BLaER1 (cell line): ENCODE measurements around the gene NPHP4.
A peak's percentile ranks its signal among the peaks of the same experiment; 100 is the strongest.

Experiments used
- H3K27ac ChIP-seq: shearing (Covaris generic); formaldehyde crosslinking; 2 replicates; pipeline ENCODE4 v1.8.1; 2022
- H3K27me3 ChIP-seq: shearing (Covaris generic); formaldehyde crosslinking; 2 replicates; pipeline ENCODE4 v1.8.1; 2022
- H3K36me3 ChIP-seq: shearing (Covaris generic); formaldehyde crosslinking; 2 replicates; pipeline ENCODE4 v1.8.1; 2022
- H3K4me1 ChIP-seq: shearing (Covaris generic); formaldehyde crosslinking; 2 replicates; pipeline ENCODE4 v1.8.1; 2022
- H3K4me2 ChIP-seq: shearing (Covaris generic); formaldehyde crosslinking; 2 replicates; pipeline ENCODE4 v1.8.1; 2022
- H3K4me3 ChIP-seq: shearing (Covaris generic); formaldehyde crosslinking; 2 replicates; pipeline ENCODE4 v1.8.1; 2022
- H3K9ac ChIP-seq: shearing (Covaris generic); formaldehyde crosslinking; 2 replicates; pipeline ENCODE4 v1.8.1; 2022
- H3K9me3 ChIP-seq: shearing (Covaris generic); formaldehyde crosslinking; 2 replicates; pipeline ENCODE4 v1.8.1; 2022
- H4K20me1 ChIP-seq: shearing (Covaris generic); formaldehyde crosslinking; 2 replicates; pipeline ENCODE4 v1.8.1; 2022
- Cebpa-rat ChIP-seq: shearing (Covaris generic); IDR thresholded peaks from 2 replicates; pipeline ENCODE4 v1.8.1; 2022

Gene NPHP4

DNA sequence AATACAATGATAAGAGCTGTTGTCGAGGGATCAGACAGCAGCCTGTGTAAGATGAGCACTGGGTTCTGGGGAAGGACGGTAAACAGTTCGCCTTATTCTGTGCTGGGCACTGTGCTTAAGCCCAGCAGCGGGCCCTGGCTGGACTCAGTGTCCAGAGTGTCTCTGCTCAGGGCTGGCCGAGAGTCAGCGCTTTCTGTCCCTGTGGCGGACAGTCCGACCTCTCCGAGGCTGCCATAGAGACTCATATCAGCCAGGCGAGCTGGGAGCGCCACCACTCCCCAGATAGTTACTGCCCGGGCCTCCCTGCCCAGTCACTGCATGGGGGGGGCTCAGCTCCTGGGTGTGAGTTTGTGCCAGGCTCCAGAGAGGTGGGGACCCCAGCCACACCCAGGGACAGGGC lies 14.7 kb upstream of the NPHP4 start:
- no peak overlapping the region for H3K9ac ChIP-seq
- H3K4me2 ChIP-seq: peak overlapping the region; percentile 95
- no peak overlapping the region for H3K27ac ChIP-seq
- peaks cover 84% of the 10 kb centered on the region for H3K4me1 ChIP-seq
- H3K9me3 ChIP-seq: no peaks in the 10 kb centered on the region
- no peaks in the 10 kb centered on the region for H3K27me3 ChIP-seq
- TF ChIP-seq Cebpa-rat: no peak
- no peak overlapping the region for H3K4me3 ChIP-seq
- peaks cover 78% of the 10 kb centered on the region for H4K20me1 ChIP-seq
- H3K36me3 ChIP-seq: no peaks in the 10 kb centered on the region

DNA sequence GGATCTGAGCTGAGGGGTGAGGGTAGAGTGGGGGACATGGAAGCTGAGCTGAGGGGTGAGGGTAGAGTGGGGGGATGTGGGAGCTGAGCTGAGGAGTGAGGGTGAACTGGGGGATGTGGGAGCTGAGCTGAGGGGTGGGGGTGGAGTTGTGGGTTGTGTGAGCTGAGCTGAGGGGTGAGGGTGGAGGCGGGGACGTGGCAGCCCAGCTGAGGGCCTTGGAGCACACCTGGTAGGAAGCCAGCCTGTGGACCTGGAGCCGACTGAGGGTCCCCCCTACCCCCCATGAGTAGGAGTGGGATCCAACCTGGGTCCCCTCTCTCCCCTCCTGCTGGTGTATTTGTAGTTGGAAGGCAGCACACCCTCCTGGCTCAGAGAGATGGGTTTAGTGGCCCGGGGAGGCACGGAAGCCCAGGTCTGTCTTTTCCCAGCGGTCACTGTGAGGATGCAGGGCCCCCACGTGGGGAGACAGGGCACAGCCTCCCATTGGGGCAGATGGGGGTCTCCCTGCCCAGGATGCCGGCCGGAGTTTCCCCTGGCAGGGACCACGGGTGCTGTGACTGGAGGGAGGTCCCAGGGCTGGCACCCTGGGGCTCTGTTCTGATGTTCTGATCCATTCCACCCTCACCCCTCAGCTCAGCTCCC lies 13.2 kb upstream of the NPHP4 start:
- no peaks in the 10 kb centered on the region for H3K36me3 ChIP-seq
- H4K20me1 ChIP-seq: peaks cover 79% of the 10 kb centered on the region
- no peak overlapping the region for H3K27ac ChIP-seq
- H3K4me1 ChIP-seq: peaks cover 81% of the 10 kb centered on the region
- no peaks in the 10 kb centered on the region for H3K27me3 ChIP-seq
- no peaks in the 10 kb centered on the region for H3K9me3 ChIP-seq
- H3K4me3 ChIP-seq: no peak overlapping the region
- H3K9ac ChIP-seq: no peak overlapping the region
- H3K4me2 ChIP-seq: no peak overlapping the region
- TF ChIP-seq Cebpa-rat: no peak

DNA sequence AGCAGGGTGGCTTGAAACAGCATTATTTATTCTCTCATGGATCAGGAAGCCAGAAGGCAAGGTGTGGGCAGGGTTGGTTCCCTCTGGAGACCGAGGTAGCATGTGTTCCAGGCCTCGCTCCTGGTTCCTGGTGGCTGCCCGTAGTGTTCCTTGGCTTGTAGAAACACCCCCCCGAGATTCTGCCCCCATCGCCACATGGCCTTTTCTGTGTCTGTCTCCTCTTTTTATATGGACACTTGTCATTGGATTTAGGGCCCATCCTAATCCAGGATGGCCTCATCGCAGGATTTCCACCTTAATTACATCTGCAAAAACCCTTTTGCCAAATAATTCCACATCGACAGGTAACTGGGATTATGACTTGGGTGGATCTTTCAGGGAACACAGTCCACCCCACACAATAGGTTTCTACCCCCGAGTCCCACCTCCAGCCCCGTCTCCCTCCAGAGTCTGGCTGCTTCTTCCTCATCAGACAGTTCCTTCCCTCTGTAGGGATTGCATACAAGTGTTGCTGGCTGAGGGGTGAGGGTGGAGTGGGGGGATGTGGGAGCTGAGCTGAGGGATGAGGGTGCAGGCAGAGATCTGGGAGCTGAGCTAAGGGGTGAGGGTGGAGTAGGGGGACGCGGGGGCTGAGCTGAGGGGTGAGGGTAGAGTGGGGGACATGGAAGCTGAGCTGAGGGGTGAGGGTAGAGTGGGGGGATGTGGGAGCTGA lies 12.3 kb upstream of the NPHP4 start:
- peaks cover 80% of the 10 kb centered on the region for H4K20me1 ChIP-seq
- peaks cover 73% of the 10 kb centered on the region for H3K4me1 ChIP-seq
- no peak for TF ChIP-seq Cebpa-rat
- no peaks in the 10 kb centered on the region for H3K9me3 ChIP-seq
- no peaks in the 10 kb centered on the region for H3K36me3 ChIP-seq
- H3K9ac ChIP-seq: no peak overlapping the region
- H3K27me3 ChIP-seq: no peaks in the 10 kb centered on the region
- no peak overlapping the region for H3K27ac ChIP-seq
- no peak overlapping the region for H3K4me3 ChIP-seq
- H3K4me2 ChIP-seq: peak overlapping the region; percentile 78; the same call in 1 of the 2 replicates

DNA sequence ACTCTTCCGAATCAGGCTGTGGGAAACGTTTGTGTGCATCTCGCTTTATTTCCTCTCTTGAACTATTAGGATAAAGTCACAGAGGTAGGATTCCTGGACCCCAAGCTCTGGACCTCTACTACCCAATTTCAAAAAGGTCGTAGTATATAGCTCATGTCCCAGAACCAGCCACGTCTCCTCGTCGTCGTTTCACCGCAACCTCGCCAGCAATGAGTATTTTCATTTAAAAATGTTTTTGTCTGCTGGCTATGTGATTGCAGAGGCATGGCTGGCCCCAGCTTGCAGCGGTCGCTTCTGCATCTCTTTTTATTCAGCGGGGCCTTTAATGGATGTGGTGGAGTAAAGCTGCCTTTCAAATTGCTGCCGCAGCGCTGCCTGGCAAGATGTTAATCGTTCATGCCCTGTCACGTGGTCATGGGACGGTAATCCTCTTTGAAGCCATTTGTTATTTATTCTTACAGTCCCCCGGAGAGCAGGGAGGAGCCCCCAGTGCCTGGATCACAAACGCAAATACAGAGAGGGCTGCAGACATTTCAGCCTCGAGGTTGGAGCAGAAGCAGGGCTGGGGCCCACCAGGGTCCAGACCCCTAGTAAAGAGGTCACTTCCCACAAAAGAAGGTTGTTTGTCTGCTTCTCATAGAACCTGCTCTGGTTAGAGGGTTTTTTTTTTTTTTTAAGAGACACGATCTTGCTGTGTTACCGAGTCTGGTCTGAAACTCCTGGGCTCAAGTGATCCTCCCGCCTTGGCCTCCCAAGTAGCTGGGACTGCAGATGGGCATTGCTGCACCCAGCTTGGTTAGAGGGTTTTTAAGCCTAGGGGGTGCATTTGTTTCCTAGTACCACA lies 11.6 kb upstream of the NPHP4 start:
- Histone ChIP-seq H3K27me3 (no peaks in the 10 kb centered on the region), H4K20me1 (peaks cover 79% of the 10 kb centered on the region), H3K27ac (no peak overlapping the region), H3K4me2 (peak overlapping the region; percentile 78), H3K4me1 (peaks cover 71% of the 10 kb centered on the region), H3K9me3 (no peaks in the 10 kb centered on the region), H3K9ac (peak overlapping the region; percentile 58; the same call in 1 of the 2 replicates), H3K4me3 (no peak overlapping the region), H3K36me3 (no peaks in the 10 kb centered on the region)
- no peak for TF ChIP-seq Cebpa-rat

DNA sequence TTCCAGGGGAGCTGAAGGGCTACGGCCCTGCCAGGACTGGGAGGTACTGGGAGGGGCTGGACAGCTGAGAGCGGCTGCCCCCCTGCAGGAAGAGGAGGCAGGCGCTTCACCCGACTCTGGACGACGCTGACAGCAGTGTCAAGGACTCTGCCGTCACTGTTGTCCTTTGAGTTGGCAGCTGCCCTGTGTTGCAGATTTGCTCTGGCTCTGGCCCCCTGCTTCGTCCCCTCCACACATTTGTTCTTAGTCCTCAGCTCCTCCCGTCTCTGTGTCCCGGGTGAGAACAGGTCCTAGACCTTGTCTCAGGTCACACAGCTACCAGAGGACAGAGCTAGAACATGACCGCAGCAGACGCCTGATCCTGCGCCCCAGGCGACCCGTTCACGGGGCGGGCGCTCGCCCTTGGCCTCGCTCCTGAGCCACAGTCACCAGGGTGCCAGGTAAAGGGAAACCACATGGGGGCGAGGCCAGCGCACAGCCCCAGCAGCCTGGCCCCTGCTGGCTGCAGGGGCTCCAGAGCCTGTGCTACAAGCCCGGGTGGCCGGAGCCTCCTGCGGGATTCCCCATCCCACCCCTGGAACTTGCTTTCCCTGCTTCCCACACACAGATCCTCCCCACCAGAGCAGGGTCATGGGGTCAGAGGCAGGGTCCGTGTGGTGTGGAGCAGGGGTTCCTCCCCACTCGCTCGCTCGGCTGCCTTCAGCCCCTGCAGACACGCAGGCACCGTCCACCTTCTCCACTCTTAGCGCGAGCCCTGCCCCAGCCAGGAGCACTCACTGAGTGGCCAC lies 10.7 kb upstream of the NPHP4 start:
- Histone ChIP-seq H3K4me3 (no peak overlapping the region), H3K4me2 (peak overlapping the region; percentile 78), H3K4me1 (peaks cover 64% of the 10 kb centered on the region), H4K20me1 (peaks cover 78% of the 10 kb centered on the region), H3K36me3 (no peaks in the 10 kb centered on the region), H3K27me3 (no peaks in the 10 kb centered on the region), H3K27ac (peak overlapping the region; percentile 64), H3K9ac (peak overlapping the region; percentile 58; the same call in 1 of the 2 replicates), H3K9me3 (no peaks in the 10 kb centered on the region)
- no peak for TF ChIP-seq Cebpa-rat

DNA sequence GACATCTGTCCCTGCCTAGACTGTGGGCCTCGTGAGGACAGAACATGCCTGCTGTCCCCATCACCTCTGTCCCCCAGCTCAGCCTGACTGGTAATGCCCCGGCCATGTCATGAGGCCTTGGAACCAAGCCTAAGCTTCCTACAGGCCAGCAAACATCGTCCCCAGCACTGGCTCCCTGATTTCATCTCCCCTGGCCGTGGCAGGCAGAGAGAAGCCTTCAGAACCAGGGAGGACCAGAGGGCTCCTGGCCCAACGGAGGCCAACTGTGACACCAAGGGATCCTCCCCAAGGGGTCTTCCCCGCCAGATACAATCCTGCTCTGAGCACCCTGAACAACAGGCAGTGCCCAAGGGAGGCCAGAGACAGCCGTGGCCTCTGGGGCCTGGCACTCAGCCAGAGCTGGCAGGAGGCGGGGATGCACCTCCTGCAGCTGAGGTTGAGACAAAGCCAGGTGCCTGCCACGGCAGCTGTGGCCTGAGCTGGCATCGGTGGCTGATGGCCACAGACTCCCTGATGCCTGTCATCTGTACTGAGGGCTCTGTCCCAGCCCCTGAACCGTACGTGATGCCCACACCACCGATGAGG lies 9.9 kb upstream of the NPHP4 start:
- Histone ChIP-seq H3K27ac (peak overlapping the region; percentile 64), H4K20me1 (peaks cover 77% of the 10 kb centered on the region), H3K4me3 (no peak overlapping the region), H3K9me3 (no peaks in the 10 kb centered on the region), H3K4me1 (peaks cover 61% of the 10 kb centered on the region), H3K27me3 (no peaks in the 10 kb centered on the region), H3K36me3 (peaks cover under 1% of the 10 kb centered on the region; the same call in 1 of the 2 replicates), H3K4me2 (peak overlapping the region; percentile 78), H3K9ac (peak overlapping the region; percentile 58)
- TF ChIP-seq Cebpa-rat: no peak

DNA sequence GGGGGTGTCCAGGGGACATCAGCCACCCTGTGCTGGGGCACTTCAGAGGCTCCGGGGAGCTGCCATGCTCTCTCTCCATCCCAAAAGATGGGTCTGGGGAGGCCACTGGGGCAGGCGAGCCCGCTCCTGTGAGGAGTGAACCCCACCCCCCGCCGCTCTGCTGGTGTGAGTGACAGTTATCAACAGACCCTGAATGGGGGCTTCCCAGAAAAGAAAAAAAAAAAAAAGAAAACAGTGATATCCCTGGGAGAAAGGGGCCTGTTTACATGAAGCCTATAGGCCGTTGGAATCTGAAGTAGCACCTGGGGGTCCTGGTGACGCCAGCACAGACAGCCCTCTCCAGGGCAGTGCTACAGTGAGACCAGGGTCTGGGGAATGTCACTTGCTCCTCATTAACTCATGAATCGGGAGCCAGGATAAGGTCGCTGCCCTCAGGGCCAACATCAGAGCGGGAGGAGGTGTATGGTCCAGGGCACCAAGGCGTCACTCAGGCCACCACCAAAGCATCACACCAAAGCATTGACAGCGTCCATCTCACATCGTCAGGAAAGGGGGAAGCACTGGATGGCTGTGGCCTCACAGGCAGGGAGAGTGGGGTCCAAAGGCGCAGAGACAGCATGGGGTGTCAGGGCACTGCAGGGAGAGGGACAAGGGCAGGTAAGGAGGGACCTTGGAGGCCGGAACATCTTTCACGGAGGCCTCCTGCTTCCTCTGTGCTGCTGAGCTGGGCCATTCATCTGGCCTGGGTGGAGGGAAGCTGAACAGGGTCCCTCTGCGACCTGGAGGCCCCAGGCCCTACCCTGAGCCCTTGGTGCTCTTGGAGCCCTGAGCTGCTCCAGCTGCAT lies 8.4 kb upstream of the NPHP4 start:
- H3K9ac ChIP-seq: 0 out of 2 replicates have a peak overlapping the region, but pooled peaks have one; percentile 58

DNA sequence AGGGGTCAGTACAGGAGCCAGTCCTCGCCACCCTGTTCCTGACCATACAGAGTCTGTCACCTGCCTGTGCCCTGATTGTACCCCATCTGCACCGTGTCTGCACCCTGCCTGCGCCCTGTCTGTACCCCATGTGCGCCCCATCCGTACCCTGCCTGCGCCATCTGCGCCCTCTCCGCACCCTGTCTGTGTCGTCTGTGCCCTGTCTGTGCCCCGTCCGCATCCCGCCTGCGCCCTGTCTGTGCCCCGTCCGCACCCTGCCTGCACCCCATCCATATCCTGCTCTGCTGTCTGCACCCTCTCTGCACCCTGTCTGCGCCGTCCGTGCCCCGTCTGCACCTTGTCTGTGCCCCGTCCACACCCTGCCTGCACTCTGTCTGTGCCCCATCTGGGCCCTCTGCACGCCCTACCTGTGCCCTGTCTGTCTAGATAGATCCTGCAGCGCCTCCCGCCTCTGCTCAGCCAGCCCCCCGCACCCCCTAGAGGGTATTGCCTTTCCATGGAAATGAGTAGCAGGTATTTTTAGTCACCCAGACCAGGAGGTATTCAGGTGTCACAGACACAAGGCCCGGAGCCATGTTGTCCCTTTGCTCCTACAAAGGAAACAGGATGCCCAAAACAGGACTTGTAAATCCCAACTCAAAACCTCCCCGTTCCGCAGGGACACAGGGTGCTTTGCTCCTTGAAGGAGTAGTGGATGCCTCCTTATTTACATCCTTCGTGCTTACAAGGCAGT lies 7.7 kb upstream of the NPHP4 start:
- Histone ChIP-seq H4K20me1 (peaks cover 94% of the 10 kb centered on the region), H3K27me3 (no peaks in the 10 kb centered on the region), H3K4me2 (no peak overlapping the region), H3K4me3 (no peak overlapping the region), H3K9me3 (no peaks in the 10 kb centered on the region), H3K9ac (no peak overlapping the region), H3K36me3 (peaks cover 17% of the 10 kb centered on the region; the same call in 1 of the 2 replicates), H3K27ac (no peak overlapping the region), H3K4me1 (peaks cover 72% of the 10 kb centered on the region)
- TF ChIP-seq Cebpa-rat: no peak

More for the DNA sequence above, 8.4 kb upstream of the NPHP4 start:
- H3K27ac ChIP-seq: no peak overlapping the region
- peaks cover 14% of the 10 kb centered on the region; the same call in 1 of the 2 replicates for H3K36me3 ChIP-seq
- TF ChIP-seq Cebpa-rat: no peak
- H3K27me3 ChIP-seq: no peaks in the 10 kb centered on the region
- H3K9me3 ChIP-seq: no peaks in the 10 kb centered on the region
- peaks cover 68% of the 10 kb centered on the region for H3K4me1 ChIP-seq
- H3K4me2 ChIP-seq: peak overlapping the region; percentile 78; the same call in 1 of the 2 replicates
- no peak overlapping the region for H3K4me3 ChIP-seq
- H4K20me1 ChIP-seq: peaks cover 86% of the 10 kb centered on the region
